ENCODE results near the gene KCNMA1. TPM values are rescaled to one million over a fixed set of nuclear protein-coding genes. Genes with fewer than 3 reads are reported as not detected.

KCNMA1 gene
- polyA plus RNA-seq, 1 donor from 2014 or later, result 60.8 TPM

- H3K9ac ChIP-seq (ENCODE audit: low read length), result no peak overlapping the region
- no peak overlapping the region for H3K27ac ChIP-seq (ENCODE audit: low read length)
- H2AFZ ChIP-seq (ENCODE audit: low read depth, low read length), result no peak overlapping the region
- H3K4me2 ChIP-seq (ENCODE audit: low read length), result no peak overlapping the region
- H3K4me3 ChIP-seq (ENCODE audit: low read length), result no peak overlapping the region
- no peaks in the 10 kb centered on the region for H3K9me3 ChIP-seq (ENCODE audit: low read length)
- H3K36me3 ChIP-seq (ENCODE audit: insufficient read depth, low read length), result no peaks in the 10 kb centered on the region
- H3F3A ChIP-seq (ENCODE audit: insufficient read depth, low read length, poor library complexity, severe bottlenecking), result no peaks in the 10 kb centered on the region
- H4K20me1 ChIP-seq (ENCODE audit: insufficient read depth), result no peaks in the 10 kb centered on the region
- H3K9me2 ChIP-seq (ENCODE audit: insufficient read depth, low read length), result no peaks in the 10 kb centered on the region
- H3K79me2 ChIP-seq (replicated peaks; ENCODE audit: insufficient read depth, low read length), result no peaks in the 10 kb centered on the region
- TF ChIP-seq TAF1 (IDR thresholded peaks at IDR 0.05; ENCODE audit: low read depth), result no peak
- TF ChIP-seq EP300 (conservative IDR thresholded peaks at IDR 0.05; ENCODE audit: poor library complexity, severe bottlenecking), result no peak
- no peak for TF ChIP-seq RAD21 (conservative IDR thresholded peaks at IDR 0.05)
- TF ChIP-seq EZH2 (IDR thresholded peaks at IDR 0.05; ENCODE audit: borderline replicate concordance, insufficient read depth, low read length, poor library complexity, severe bottlenecking), result no peak
- TF ChIP-seq, protein P1, sequence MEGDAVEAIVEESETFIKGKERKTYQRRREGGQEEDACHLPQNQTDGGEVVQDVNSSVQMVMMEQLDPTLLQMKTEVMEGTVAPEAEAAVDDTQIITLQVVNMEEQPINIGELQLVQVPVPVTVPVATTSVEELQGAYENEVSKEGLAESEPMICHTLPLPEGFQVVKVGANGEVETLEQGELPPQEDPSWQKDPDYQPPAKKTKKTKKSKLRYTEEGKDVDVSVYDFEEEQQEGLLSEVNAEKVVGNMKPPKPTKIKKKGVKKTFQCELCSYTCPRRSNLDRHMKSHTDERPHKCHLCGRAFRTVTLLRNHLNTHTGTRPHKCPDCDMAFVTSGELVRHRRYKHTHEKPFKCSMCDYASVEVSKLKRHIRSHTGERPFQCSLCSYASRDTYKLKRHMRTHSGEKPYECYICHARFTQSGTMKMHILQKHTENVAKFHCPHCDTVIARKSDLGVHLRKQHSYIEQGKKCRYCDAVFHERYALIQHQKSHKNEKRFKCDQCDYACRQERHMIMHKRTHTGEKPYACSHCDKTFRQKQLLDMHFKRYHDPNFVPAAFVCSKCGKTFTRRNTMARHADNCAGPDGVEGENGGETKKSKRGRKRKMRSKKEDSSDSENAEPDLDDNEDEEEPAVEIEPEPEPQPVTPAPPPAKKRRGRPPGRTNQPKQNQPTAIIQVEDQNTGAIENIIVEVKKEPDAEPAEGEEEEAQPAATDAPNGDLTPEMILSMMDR (IDR thresholded peaks at IDR 0.05; ENCODE audit: poor library complexity, severe bottlenecking), result no peak
- TF ChIP-seq POLR2AphosphoS5 (IDR thresholded peaks at IDR 0.05), result no peak
- TF ChIP-seq SMC3 (conservative IDR thresholded peaks at IDR 0.05; ENCODE audit: poor library complexity), result no peak
- TF ChIP-seq, protein P2, sequence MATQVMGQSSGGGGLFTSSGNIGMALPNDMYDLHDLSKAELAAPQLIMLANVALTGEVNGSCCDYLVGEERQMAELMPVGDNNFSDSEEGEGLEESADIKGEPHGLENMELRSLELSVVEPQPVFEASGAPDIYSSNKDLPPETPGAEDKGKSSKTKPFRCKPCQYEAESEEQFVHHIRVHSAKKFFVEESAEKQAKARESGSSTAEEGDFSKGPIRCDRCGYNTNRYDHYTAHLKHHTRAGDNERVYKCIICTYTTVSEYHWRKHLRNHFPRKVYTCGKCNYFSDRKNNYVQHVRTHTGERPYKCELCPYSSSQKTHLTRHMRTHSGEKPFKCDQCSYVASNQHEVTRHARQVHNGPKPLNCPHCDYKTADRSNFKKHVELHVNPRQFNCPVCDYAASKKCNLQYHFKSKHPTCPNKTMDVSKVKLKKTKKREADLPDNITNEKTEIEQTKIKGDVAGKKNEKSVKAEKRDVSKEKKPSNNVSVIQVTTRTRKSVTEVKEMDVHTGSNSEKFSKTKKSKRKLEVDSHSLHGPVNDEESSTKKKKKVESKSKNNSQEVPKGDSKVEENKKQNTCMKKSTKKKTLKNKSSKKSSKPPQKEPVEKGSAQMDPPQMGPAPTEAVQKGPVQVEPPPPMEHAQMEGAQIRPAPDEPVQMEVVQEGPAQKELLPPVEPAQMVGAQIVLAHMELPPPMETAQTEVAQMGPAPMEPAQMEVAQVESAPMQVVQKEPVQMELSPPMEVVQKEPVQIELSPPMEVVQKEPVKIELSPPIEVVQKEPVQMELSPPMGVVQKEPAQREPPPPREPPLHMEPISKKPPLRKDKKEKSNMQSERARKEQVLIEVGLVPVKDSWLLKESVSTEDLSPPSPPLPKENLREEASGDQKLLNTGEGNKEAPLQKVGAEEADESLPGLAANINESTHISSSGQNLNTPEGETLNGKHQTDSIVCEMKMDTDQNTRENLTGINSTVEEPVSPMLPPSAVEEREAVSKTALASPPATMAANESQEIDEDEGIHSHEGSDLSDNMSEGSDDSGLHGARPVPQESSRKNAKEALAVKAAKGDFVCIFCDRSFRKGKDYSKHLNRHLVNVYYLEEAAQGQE (IDR thresholded peaks at IDR 0.05; ENCODE audit: borderline replicate concordance), result no peak
- no peak for TF ChIP-seq MXI1 (conservative IDR thresholded peaks at IDR 0.05; ENCODE audit: poor library complexity, severe bottlenecking)
- no peaks in the 10 kb centered on the region for H3K27me3 ChIP-seq (ENCODE audit: insufficient read depth, low read depth, low read length)
Observed at GRCh38 chr10:77236700-77237099, 400.9 kb downstream of the KCNMA1 start.

DNA sequence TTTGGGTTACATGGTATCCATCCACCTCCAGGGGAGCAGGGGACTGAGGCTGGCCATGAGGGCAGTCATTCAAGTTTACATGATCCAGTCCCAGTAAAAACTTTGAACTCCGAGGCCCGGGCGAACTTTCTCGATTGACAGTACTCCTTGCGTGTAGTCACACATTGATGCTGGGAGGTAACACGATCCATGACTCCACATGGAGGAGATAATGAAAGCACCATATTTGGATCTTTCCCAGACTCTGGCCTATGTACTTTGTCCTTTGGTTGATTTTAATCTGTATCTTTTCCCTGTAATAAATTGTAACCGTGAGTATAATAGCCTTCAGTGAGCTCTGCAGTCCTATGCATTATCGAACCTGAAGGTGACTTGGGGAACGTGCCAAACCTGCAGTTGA is 401.6 kb downstream of the KCNMA1 start:
- Histone ChIP-seq H3K9me2 (ENCODE audit: insufficient read depth, low read length) (no peaks in the 10 kb centered on the region), H3K79me2 (replicated peaks; ENCODE audit: insufficient read depth, low read length) (no peaks in the 10 kb centered on the region), H3K4me3 (ENCODE audit: low read length) (no peak overlapping the region), H3F3A (ENCODE audit: insufficient read depth, low read length, poor library complexity, severe bottlenecking) (no peaks in the 10 kb centered on the region), H3K9me3 (ENCODE audit: low read length) (no peaks in the 10 kb centered on the region), H3K9ac (ENCODE audit: low read length) (no peak overlapping the region), H3K27me3 (ENCODE audit: insufficient read depth, low read depth, low read length) (no peaks in the 10 kb centered on the region), H4K20me1 (ENCODE audit: insufficient read depth) (no peaks in the 10 kb centered on the region), H3K27ac (ENCODE audit: low read length) (no peak overlapping the region), H3K4me2 (ENCODE audit: low read length) (no peak overlapping the region), H3K36me3 (ENCODE audit: insufficient read depth, low read length) (no peaks in the 10 kb centered on the region), H2AFZ (ENCODE audit: low read depth, low read length) (no peak overlapping the region)
- TF ChIP-seq TAF1 (IDR thresholded peaks at IDR 0.05; ENCODE audit: low read depth), result no peak
- TF ChIP-seq EP300 (conservative IDR thresholded peaks at IDR 0.05; ENCODE audit: poor library complexity, severe bottlenecking), result no peak
- TF ChIP-seq POLR2AphosphoS5 (IDR thresholded peaks at IDR 0.05), result no peak
- TF ChIP-seq, protein P2 (IDR thresholded peaks at IDR 0.05; ENCODE audit: borderline replicate concordance), result no peak
- no peak for TF ChIP-seq MXI1 (conservative IDR thresholded peaks at IDR 0.05; ENCODE audit: poor library complexity, severe bottlenecking)
- no peak for TF ChIP-seq EZH2 (IDR thresholded peaks at IDR 0.05; ENCODE audit: borderline replicate concordance, insufficient read depth, low read length, poor library complexity, severe bottlenecking)
- TF ChIP-seq, protein P1 (IDR thresholded peaks at IDR 0.05; ENCODE audit: poor library complexity, severe bottlenecking), result no peak
- no peak for TF ChIP-seq RAD21 (conservative IDR thresholded peaks at IDR 0.05)
- TF ChIP-seq SMC3 (conservative IDR thresholded peaks at IDR 0.05; ENCODE audit: poor library complexity), result no peak

Measured in neural cell (in vitro differentiated cells).